ENCODE measurements around the gene ST6GALNAC3. TPM values are rescaled to one million over a fixed set of nuclear protein-coding genes. Genes with fewer than 3 reads are reported as not detected.

The ST6GALNAC3 gene
- total and polyA plus RNA-seq, 11 donors = 2.5 to 7.7 (median 4.4) TPM

DNA sequence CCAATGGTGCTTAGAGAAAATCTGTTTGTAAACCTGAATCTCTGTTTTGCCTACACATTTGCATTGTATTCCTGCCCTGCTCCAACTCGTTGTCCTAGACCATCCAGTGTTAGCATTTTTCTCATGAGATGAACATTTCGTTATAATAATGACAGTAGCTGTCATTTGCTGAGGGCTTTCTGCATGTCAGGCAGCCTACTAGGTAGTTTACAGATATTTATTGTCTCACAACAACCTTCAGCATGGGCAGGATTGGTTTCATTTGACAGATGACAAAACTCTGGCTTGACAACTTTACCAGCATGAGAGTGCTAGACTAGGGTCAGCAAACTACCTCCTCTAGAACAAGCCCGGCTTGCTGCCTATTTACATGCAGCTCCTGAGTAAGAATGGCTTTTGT is 10.1 kb downstream of the ST6GALNAC3 start:
- H3K9me3 ChIP-seq = no peaks in the 10 kb centered on the region
- no peak overlapping the region for H3K4me3 ChIP-seq
- 74 to 94% (median 92%) methylated on average over 3 of the region's 3 CpGs for WGBS, 4 donors
- TF ChIP-seq, protein P1, sequence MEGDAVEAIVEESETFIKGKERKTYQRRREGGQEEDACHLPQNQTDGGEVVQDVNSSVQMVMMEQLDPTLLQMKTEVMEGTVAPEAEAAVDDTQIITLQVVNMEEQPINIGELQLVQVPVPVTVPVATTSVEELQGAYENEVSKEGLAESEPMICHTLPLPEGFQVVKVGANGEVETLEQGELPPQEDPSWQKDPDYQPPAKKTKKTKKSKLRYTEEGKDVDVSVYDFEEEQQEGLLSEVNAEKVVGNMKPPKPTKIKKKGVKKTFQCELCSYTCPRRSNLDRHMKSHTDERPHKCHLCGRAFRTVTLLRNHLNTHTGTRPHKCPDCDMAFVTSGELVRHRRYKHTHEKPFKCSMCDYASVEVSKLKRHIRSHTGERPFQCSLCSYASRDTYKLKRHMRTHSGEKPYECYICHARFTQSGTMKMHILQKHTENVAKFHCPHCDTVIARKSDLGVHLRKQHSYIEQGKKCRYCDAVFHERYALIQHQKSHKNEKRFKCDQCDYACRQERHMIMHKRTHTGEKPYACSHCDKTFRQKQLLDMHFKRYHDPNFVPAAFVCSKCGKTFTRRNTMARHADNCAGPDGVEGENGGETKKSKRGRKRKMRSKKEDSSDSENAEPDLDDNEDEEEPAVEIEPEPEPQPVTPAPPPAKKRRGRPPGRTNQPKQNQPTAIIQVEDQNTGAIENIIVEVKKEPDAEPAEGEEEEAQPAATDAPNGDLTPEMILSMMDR (IDR thresholded peaks at IDR 0.05) = no peak
- TF ChIP-seq POLR2A (IDR thresholded peaks at IDR 0.05) = no peak
- DNase-seq (no peak), ATAC-seq (no peak)
- no peaks in the 10 kb centered on the region for H3K4me1 ChIP-seq
- H3K27me3 ChIP-seq = no peaks in the 10 kb centered on the region
- H3K27ac ChIP-seq = no peak overlapping the region
- intact Hi-C loops (cut with DNase I) = loop anchor here in 1 of 10 donors (5.0 kb wide), 1 partner anchor 68 kb away; no protein-coding TSS in a partner anchor
- no peaks in the 10 kb centered on the region for H3K36me3 ChIP-seq

DNA sequence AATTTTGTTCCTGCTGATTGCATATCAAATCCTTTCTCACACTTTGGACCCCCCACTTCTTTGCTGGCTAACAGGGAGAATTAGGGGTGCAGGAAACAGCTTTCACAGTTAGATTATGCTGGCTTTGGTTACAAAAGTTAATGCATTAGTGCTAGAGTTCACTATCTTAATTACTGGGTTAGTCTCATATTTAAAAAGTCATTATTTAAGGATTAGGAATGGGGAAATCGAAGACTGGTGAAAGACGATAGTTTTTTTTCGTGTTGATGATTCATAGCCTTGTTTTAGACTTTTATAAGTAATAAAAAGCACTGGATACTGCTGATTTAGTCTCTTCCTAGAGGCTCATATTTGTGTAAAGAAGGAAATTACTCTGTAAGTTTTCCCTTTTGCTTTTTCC is 11.6 kb downstream of the ST6GALNAC3 start:
- WGBS, 4 donors = 83 to 90% (median 85%) methylated on average over 3 of the region's 3 CpGs
- no peaks in the 10 kb centered on the region for H3K4me1 ChIP-seq
- no peak overlapping the region for H3K27ac ChIP-seq
- TF ChIP-seq, protein P1 (IDR thresholded peaks at IDR 0.05) = no peak
- TF ChIP-seq POLR2A (IDR thresholded peaks at IDR 0.05) = no peak
- ATAC-seq (no peak), DNase-seq (no peak)
- no peak overlapping the region for H3K4me3 ChIP-seq
- H3K27me3 ChIP-seq = no peaks in the 10 kb centered on the region
- no peaks in the 10 kb centered on the region for H3K9me3 ChIP-seq
- H3K36me3 ChIP-seq = no peaks in the 10 kb centered on the region
- intact Hi-C loops (cut with DNase I) = no loop called here

DNA sequence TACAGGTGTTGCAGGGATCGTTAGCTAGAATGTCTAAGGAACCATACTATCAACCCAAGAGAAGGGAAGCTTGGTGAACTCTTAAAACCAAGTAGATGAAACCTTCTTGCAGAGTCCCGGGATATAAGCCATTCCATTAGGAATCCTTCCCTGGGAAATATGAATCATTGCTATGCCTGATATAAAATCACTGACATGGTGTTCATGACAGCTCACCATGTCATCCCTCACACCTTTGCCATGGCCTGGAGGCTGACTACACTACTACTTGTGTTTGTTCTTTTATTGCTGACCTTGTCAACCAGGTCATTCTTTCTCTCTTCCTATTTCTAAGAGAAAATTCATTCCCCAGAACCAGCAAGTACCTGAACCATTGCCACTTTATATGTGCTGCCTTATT is 12.1 kb downstream of the ST6GALNAC3 start:
- TF ChIP-seq, protein P1 (IDR thresholded peaks at IDR 0.05) = no peak
- TF ChIP-seq POLR2A (IDR thresholded peaks at IDR 0.05) = no peak
- Histone ChIP-seq H3K4me1 (no peaks in the 10 kb centered on the region), H3K9me3 (no peaks in the 10 kb centered on the region), H3K27ac (no peak overlapping the region), H3K27me3 (no peaks in the 10 kb centered on the region), H3K36me3 (no peaks in the 10 kb centered on the region), H3K4me3 (no peak overlapping the region)
- DNase-seq = no peak
- no peak for ATAC-seq
- intact Hi-C loops (cut with DNase I) = no loop called here
- WGBS, 4 donors = 90 to 94% (median 93%) methylated on average over 2 of the region's 2 CpGs

DNA sequence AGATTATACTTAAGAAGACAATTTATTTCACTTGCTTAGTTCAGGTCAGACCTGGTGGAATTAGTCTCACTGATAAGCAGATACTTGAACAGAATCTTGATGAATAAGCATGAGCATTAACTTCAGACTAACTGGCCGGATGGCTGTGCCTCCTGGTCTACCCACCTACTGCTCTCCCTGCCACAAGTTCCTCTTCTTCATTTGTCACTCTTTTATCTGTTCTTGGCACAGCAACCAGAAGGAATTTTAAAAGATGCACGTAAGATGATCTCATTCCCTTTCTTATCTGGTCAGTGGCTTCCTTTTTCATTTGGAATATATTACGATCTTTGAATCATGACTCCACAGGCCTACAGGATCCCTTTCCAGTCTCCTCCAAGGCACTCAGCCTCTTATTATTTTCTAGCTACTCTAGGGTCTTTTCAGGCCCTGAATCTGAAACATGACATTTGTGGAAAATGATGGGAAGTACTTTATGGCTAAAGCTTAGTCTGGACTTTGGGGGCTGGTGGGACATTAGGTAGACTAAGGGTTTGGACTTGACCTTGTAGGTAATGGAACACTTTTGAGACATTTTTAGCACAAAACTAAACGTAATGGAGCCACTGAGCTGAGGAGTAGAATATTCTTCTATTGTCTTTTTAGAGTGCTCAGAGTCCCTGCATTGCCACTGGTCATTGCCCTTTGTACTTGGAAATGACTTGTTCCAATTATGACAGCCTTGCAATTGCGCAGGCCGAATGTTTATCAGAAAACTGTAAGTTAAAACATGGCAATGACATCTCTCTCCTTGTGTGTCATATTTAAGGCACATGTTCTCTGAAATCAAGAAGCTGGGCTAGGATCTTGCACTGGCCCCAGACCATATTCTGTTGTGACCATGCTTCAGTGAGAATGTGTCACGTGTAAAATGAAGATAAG is 16.0 kb downstream of the ST6GALNAC3 start:
- ATAC-seq = no peak
- 72 to 83% (median 75%) methylated on average over 7 of the region's 7 CpGs for WGBS, 4 donors
- Histone ChIP-seq H3K4me1 (peaks cover 0 to 3% (median 0%) of the 10 kb centered on the region in 12 donors), H3K36me3 (no peaks in the 10 kb centered on the region), H3K27ac (no peak overlapping the region), H3K9me3 (no peaks in the 10 kb centered on the region), H3K27me3 (no peaks in the 10 kb centered on the region), H3K4me3 (no peak overlapping the region)
- DNase-seq = no peak
- TF ChIP-seq, protein P1 (IDR thresholded peaks at IDR 0.05) = no peak
- no peak for TF ChIP-seq POLR2A (IDR thresholded peaks at IDR 0.05)
- intact Hi-C loops (cut with DNase I) = no loop called here

Measured in heart left ventricle (tissue), 16 donors.